NCI-H128 (cell line): ENCODE measurements around the gene ELP5.

Experiments
- DNase-seq: peaks from one replicate; lab custom pipeline; 2025; ENCODE audit not compliant: unreplicated experiment; lab: John Stamatoyannopoulos, UW

ELP5 gene

GRCh38 chr17:7251661-7252175, 297 bp upstream of the ELP5 start, which contains the start of gene CTDNEP1:
CTDNEP1 (minus strand) TSS chr17:7251734; CDS start chr17:7251296, 438 bp downstream.
- peak; percentile 92 for DNase-seq

DNA sequence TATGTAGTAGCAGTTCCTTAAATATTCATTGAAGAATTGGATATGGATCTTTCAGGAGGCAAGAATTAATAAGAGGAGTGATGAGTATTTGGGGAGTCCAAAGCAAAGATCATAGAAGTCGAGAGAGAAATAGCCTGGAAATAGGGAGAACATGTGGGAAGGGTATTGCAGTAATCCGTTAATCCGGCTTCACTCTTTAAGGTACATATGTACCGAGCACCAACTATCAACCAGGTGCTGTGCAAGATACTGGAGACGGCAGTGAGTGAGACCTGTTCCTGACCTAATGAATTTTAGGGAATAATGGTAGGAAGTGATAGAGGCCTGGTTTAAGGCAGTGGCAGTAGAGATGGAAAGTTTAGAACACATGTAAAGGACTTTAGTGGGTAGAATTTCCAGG, 1.1 kb downstream of the ELP5 start:
- DNase-seq: no peak

DNA sequence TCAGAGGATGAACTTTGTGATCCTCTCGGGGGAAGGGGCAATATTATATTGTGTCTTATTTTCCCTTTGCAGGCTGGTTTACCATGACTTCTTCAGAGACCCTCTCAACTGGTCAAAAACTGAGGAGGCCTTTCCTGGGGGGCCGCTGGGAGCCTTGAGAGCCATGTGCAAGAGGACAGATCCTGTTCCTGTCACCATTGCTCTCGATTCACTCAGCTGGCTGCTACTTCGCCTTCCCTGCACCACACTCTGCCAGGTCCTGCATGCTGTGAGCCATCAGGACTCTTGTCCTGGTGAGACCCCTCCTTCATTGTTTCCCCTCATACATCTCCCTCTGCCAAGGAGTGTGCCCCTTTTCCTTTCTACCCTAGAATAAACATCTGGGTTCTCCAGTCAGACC, 2.5 kb downstream of the ELP5 start:
- DNase-seq: no peak

GRCh38 chr17:7256766-7257456, 4.9 kb downstream of the ELP5 start:
- no peak for DNase-seq

DNA sequence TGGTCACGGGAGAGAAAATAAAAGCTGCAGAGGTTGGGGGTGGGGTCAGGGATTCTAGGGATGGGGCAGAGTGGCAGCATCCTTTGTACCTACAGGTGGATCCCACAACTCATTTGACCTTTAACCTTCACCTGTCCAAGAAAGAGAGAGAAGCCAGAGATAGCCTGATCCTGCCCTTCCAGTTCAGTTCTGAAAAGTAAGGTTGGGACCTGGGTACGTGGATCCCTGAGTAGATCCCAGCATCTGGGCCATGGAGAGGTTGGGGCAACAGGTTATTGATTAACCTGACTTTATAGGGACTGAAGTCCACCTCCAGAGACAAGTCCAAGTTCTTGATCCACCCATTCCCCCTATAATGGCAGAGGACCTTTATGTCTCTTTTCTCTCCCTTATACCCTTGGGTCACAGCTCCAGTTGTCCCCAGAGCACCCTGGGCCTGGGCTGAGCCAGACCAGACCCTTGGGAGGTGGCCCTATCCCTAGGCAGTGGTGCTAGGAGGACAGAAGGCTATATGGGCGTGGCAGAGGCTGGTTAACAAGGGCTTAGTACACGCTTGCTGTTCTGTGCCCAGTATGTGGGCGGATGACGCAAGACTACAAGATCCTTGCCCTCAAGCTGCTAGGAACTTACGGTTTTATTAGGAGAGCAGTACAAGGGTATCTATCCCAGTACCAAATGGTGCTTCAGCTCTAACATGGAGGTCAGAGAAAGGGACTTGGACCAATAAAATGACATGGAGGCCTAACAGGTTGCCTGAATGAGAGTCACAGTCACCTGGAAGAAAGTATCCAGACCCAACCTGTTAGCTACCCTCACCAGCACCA, 6.9 kb downstream of the ELP5 start:
- DNase-seq: no peak

DNA sequence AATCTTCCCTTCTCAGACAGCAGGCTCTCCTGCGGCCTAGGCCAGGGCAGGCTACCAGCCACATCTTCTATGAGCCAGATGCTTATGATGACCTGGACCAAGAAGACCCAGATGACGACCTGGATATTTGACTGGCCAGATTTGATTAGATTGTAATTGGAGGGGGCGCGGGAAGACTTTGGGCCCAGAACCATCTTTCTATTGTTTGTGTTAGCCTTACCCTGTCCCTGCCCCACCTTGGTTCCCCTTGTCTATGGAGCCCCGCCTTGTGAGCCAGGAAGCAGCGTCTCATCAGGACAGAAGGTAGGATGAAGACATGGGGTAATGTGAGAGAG, 7.5 kb downstream of the ELP5 start:
- no peak for DNase-seq

DNA sequence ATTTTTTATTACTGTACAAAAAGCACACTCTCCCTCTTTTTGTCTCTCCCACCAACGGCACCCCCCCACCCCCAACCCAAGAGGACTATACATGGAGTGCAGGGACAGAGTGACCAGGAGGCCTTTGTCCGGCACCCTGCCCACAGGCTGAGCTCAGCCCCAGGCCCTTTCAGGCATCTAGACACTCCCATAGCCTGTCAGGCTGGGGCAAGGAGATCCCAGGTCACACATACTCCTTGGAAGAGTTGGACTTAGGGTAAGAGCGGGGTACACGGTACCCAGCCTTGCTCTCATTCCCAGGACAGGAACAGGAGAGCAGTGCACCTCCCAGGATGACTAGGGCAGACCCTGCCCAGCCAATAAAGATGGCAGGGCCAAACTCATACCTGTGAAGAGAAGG, 8.1 kb downstream of the ELP5 start:
- no peak for DNase-seq

DNA sequence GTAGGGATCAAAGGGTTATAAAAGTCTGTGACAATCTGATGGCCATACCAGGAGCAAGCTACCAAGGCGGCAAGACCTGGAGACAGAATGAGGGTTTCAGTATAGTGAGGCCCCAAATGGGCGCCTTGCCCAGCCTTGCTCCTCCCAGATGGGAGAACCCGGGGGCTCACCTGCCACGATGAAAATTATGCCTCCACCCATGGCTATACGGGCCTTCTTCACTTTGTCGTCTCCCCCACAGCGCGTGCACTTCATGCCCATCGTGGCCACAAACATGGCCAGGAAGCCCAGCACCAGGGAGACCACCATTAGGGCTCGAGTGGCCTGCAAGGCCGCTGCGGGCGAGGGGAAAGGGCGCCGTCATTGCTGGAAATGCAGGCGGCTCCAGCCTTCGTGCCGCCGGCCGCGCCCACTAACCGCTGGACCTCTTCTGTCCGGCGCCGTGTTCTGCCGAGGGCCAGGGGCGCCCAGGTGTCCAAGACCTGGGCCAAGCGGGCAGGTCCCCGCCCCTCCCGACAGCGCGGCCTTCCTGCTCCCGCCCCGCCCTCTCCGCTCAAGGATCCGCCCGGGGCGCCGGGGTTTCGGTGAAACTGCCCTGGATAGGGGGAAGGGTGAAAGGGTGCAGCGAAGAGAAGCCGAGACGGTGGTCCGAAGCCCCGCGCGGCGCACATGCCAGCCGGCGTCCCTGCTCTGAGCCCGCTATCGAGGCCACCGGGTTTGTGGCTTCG, 8.8 kb downstream of the ELP5 start:
- no peak for DNase-seq

DNA sequence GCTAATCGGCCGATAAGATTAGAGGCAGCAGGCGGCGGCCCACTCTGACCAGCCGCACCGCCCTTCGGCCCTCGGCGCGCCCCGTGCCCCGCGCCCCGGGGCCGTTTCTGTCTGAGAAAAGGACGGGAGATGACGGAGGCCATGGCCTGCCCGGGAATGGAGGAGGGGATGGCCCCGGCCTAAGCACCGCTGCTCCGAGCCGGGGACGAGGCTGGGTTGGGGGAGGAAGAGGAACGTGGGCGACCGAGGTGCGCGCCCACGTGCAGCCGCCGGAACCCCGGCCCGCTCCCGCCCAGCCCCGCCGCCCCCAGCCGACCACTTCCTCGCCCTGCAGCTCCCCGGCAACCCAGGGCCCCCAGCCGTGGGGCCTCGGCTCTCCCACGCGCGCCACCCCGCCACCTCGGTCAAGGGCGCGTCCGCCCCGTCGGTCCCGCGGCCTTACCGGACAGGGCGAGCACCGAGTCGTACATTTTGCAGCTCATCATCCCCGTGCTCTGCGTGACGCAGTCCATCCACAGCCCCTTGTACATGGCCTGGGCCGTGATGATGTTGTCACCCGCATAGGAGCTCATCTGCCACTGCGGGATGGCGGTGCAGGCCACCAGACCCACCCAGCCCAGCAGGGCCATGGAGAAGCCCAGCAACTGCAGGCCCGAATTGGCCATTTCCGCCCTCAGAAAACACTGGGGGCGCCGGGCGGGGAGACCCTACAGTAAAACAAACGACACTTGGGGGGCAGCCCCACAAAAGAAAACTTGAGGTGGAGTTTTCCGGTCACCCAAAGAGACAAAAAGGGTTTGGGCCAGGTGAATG, 9.6 kb downstream of the ELP5 start:
- DNase-seq: no peak

- peak; percentile 56 for DNase-seq
These were observed 10.3 kb downstream of the ELP5 start, which contains the start of gene CLDN7 for GRCh38 chr17:7262192-7262934. CLDN7 (minus strand) TSS chr17:7262478; CDS start chr17:7262043, 435 bp downstream.

- no peak for DNase-seq
These were observed 11.2 kb downstream of the ELP5 start for GRCh38 chr17:7262935-7263800.

DNA sequence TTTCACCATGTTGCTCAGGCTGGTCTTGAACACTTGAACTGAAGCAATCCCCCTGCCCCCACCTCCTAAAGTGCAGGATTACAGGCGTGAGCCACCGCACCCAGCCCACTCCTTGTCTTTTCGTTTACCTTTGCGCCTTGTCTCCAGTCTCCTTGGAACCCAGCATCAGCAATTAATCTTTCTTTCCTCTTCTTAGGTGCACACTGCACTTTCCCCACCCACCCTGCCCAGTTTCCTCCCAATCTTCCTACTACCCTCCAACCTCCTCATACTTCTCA, 11.7 kb downstream of the ELP5 start:
- no peak for DNase-seq

DNA sequence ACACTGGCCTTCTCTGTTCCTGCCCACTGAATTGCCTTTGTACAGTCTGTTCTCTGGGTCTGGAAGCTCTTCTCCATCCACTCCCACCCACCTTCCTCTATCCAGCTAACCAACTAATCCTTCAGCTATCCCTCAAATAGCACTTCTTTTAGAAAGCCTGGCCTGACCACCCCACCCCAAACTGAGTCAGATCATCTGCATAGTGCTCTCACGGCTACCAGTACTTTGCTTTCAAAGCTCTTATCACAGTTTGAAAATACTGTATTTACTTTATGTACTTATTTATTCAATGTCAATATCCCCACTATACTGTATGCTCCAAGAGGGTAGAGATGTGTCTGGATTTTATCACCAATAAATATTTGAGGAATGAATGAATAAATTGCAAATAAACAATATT, 14.8 kb downstream of the ELP5 start:
- DNase-seq: no peak

GRCh38 chr17:7279448-7279847, 27.4 kb downstream of the ELP5 start:
- DNase-seq: no peak

DNA sequence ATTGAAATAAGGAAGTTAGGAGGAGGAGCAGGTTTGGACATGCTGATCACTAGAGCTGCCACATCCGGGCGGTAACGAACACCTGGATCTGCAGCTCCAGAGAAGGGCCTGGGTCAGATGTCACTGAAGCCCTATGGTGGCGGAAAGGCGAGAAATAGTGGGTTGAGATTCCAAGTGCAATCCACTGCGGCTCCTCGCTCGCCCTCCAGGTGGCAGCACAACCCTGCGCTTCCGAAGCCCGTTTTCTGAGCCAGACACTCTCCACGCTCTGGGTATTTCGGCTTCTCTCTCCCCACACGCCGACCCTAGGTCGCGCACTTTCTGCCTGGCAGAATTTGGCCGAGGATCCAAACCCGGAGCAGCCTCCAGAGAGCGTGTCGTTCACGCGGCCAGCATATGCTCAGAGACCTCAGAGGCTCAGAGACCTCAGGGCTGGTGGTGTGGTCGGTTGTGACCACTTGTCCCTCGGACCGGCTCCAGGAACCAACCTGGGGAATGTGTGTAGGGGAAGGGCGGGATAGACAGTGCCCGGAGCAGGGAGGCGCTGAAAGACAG, 28.6 kb downstream of the ELP5 start:
- DNase-seq: peak; percentile 58

- DNase-seq: peak; percentile 83
These were observed 29.3 kb downstream of the ELP5 start, which contains the start of gene SLC2A4 for GRCh38 chr17:7281074-7281952. SLC2A4 (plus strand) TSS chr17:7281718; CDS start chr17:7281935, 217 bp downstream.

DNA sequence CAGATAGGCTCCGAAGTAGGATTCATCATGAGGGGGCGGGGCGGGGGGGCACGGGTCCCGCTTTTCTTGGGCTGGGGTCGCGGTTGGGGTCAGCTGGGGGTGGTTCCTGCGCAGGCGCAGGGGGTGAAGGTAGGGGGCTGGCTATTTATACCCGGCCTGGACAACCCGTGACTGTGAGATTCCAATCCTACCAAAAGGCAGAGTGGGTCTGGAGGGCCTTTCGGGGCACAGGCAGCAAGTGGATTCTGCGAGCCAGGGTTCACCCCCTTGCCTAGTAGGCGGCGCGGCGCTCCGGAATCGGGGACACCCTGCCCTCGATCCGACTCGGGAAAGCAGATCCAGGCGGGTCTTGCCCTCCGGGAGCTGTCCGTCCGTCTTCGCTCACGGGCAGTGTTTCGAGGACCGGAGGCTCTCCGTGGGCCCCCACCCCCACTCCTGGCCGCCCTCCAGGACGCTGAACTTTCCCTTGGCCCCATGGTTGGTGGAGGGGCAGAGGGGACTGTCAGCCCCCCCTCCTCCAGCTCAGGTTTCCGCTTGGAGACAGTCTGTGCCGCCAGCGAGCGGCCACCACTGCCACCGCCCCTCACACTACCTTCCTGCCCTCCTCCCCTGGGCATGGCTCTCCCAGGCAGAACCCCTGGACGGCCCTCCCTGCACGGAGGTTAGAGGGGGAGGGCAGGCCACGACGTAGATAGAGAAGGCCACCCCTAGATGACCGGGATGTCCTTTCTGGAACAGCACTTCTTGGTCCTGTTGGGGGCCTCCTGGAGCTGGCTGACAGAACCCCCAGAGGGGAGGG, 30.1 kb downstream of the ELP5 start:
- no peak for DNase-seq
